Uterus (tissue), 4 donors: ENCODE measurements around the gene PCDHGA1. TPM values are rescaled to one million over a fixed set of nuclear protein-coding genes. Genes with fewer than 3 reads are reported as not detected.
A peak's percentile ranks its signal among the peaks of the same experiment; 100 is the strongest.

Experiments used
- DNase-seq, 2 donors: peaks; one replicate each; pipeline ENCODE4 v3.0.0-alpha.2; 2019 to 2020
- H3K27ac ChIP-seq, 2 donors: fragments of 200-600 bp; sonication (generic); 1 replicate in 1 of 2; 2 replicates in 1 of 2; pipeline ENCODE4 v1.5.1; 2016 to 2018
- H3K27me3 ChIP-seq, 2 donors: fragments of 200-600 bp; sonication (generic); one replicate each; pipeline ENCODE4 v1.5.1; 2018 to 2019; ENCODE audit warnings: control low read depth in 1 of 2
- H3K36me3 ChIP-seq, 2 donors: fragments of 200-600 bp; sonication (generic); one replicate each; pipeline ENCODE4 v1.5.1; 2019; ENCODE audit warnings: control low read depth in 1 of 2
- H3K4me1 ChIP-seq, 2 donors: fragments of 200-600 bp; sonication (generic); one replicate each; pipeline ENCODE4 v1.5.1; 2018 to 2019; ENCODE audit warnings: control low read depth in 1 of 2
- H3K4me3 ChIP-seq, 2 donors: fragments of 200-600 bp; sonication (generic); 1 replicate in 1 of 2; 2 replicates in 1 of 2; pipeline ENCODE4 v1.5.1; 2018 to 2019; ENCODE audit warnings: mild to moderate bottlenecking in 1 of 2
- H3K9me3 ChIP-seq, 2 donors: fragments of 200-600 bp; sonication (generic); one replicate each; pipeline ENCODE4 v1.5.1; 2019; ENCODE audit warnings: control low read depth in 1 of 2
- CTCF ChIP-seq, 4 experiments: fragments of 200-600 bp in 2 of 4; fragments of 450-650 bp in 2 of 4; sonication (generic) in 2 of 4; IDR thresholded peaks; one replicate each; pipeline ENCODE4 v1.5.1; 2016 to 2019; ENCODE audit warnings: antibody characterized with exemption in 4 of 4, mild to moderate bottlenecking in 2 of 4, moderate library complexity in 1 of 4
- POLR2A ChIP-seq, 2 donors: fragments of 450-650 bp; IDR thresholded peaks; one replicate each; pipeline ENCODE4 v1.6.1; 2016; ENCODE audit warnings: antibody characterized with exemption in 2 of 2, mild to moderate bottlenecking in 1 of 2, moderate library complexity in 1 of 2
- intact Hi-C: fragments of 100-400 bp; cut with DNase I; formaldehyde crosslinking; loops from one replicate; pipeline ENCODE4 v1.15.1; 2023; ENCODE audit warnings: low total_unique reads
- total RNA-seq, 4 donors: library from RNA; depleted of rRNA in 3 of 4; stranded (reverse); fragments of >200 nt in 3 of 4; gene quantifications; one replicate each; pipeline versions ENCODE4 v1.1.0 to v1.2.4, GENCODE V29; 2014 to 2023
- donor health status: DM: yes; HTN: yes; CAD: no.

Gene PCDHGA1
- total RNA-seq, 4 donors from 2014 or later: under 0.01 to 3.3 (median 1.5) TPM

GRCh38 chr5:141560151-141560550 is 229.8 kb downstream of the PCDHGA1 start:
- H3K4me3 ChIP-seq: no peak overlapping the region

GRCh38 chr5:141560725-141561483 is 230.6 kb downstream of the PCDHGA1 start:
- peak; percentile 34 to 79 for TF ChIP-seq POLR2A (IDR thresholded peaks at IDR 0.05)
- peak; percentile 92 to 98 (median 94) for TF ChIP-seq CTCF (IDR thresholded peaks at IDR 0.05)
- Histone ChIP-seq H3K36me3 (no peaks in the 10 kb centered on the region), H3K27ac (peak overlapping the region; percentile 86 to 96), H3K9me3 (peaks cover 0 to 5% of the 10 kb centered on the region in 2 donors), H3K4me1 (peaks cover 0 to 11% of the 10 kb centered on the region in 2 donors), H3K4me3 (no peak overlapping the region), H3K27me3 (no peaks in the 10 kb centered on the region)
- intact Hi-C loops: no loop called here
- peak; percentile 89 to 96 for DNase-seq

More at GRCh38 chr5:141560151-141560550, 229.8 kb downstream of the PCDHGA1 start:
- TF ChIP-seq CTCF (IDR thresholded peaks at IDR 0.05): no peak
- no peak for TF ChIP-seq POLR2A (IDR thresholded peaks at IDR 0.05)
- DNase-seq: peak in 1 of 2 donors; percentile 23
- Histone ChIP-seq H3K9me3 (peaks cover 0 to 5% of the 10 kb centered on the region in 2 donors), H3K27ac (peak overlapping the region; percentile 86 to 96), H3K36me3 (no peaks in the 10 kb centered on the region), H3K4me1 (peaks cover 0 to 11% of the 10 kb centered on the region in 2 donors), H3K27me3 (no peaks in the 10 kb centered on the region)
- intact Hi-C loops: no loop called here

Other genes with a start within 250 kb of the PCDHGA1 start
- 1 to 10 TPM in 3 of 4 donors, not detected in 1; 2.3 to 8.4 (median 4.9) TPM for gene PCDHB2, start 235.9 kb upstream of the PCDHGA1 start, total RNA-seq
- 1 to 10 TPM; 1.0 to 6.9 (median 2.8) TPM for gene PCDHB3, start 230.0 kb upstream of the PCDHGA1 start, total RNA-seq
- gene PCDHB4, start 208.7 kb upstream of the PCDHGA1 start, total RNA-seq: 10 to 100 TPM in 1 of 4 donors, 1 to 10 TPM in 2, under 1 TPM in 1; 0.59 to 10.5 (median 6.0) TPM
- 10 to 100 TPM in 3 of 4 donors, 1 to 10 TPM in 1; 1.2 to 16.4 (median 12.6) TPM for gene PCDHB5, start 195.3 kb upstream of the PCDHGA1 start, total RNA-seq
- gene PCDHB6, start 180.5 kb upstream of the PCDHGA1 start, total RNA-seq: 1 to 10 TPM in 3 of 4 donors, under 1 TPM in 1; 0.51 to 4.2 (median 1.7) TPM
- gene PCDHB7, start 157.9 kb upstream of the PCDHGA1 start, total RNA-seq: 1 to 10 TPM in 3 of 4 donors, under 1 TPM in 1; 0.51 to 8.0 (median 5.7) TPM
- 1 to 10 TPM in 2 of 4 donors, under 1 TPM in 2; under 0.01 to 5.4 (median 2.1) TPM for gene PCDHB8, start 152.7 kb upstream of the PCDHGA1 start, total RNA-seq
- gene PCDHB16, start 148.1 kb upstream of the PCDHGA1 start, total RNA-seq: 10 to 100 TPM in 1 of 4 donors, 1 to 10 TPM in 3; 3.8 to 10.2 (median 5.0) TPM
- gene PCDHB9, start 143.4 kb upstream of the PCDHGA1 start, total RNA-seq: 1 to 10 TPM; 1.8 to 5.5 (median 4.8) TPM
- 1 to 10 TPM; 2.6 to 8.3 (median 4.7) TPM for gene PCDHB10, start 138.2 kb upstream of the PCDHGA1 start, total RNA-seq
- 1 to 10 TPM; 2.4 to 9.8 (median 6.9) TPM for gene PCDHB11, start 130.9 kb upstream of the PCDHGA1 start, total RNA-seq
- 10 to 100 TPM in 1 of 4 donors, 1 to 10 TPM in 2, under 1 TPM in 1; 0.88 to 20.5 (median 9.1) TPM for gene PCDHB12, start 121.8 kb upstream of the PCDHGA1 start, total RNA-seq
- gene PCDHB13, start 116.6 kb upstream of the PCDHGA1 start, total RNA-seq: 10 to 100 TPM in 1 of 4 donors, 1 to 10 TPM in 3; 6.2 to 26.1 (median 8.5) TPM
- gene PCDHB14, start 107.2 kb upstream of the PCDHGA1 start, total RNA-seq: 10 to 100 TPM in 2 of 4 donors, 1 to 10 TPM in 2; 3.6 to 14.7 (median 9.3) TPM
- gene PCDHB15, start 85.1 kb upstream of the PCDHGA1 start, total RNA-seq: 10 to 100 TPM in 3 of 4 donors, 1 to 10 TPM in 1; 5.0 to 17.8 (median 12.1) TPM
- 1 to 10 TPM in 2 of 4 donors, under 1 TPM in 1, not detected in 1; 0.28 to 2.4 (median 2.3) TPM for gene SLC25A2, start 26.5 kb upstream of the PCDHGA1 start, total RNA-seq
- gene TAF7, start 9.7 kb upstream of the PCDHGA1 start, total RNA-seq: 100 to 1,000 TPM in 2 of 4 donors, 10 to 100 TPM in 2; 76.1 to 121 (median 98.0) TPM
- 10 to 100 TPM in 2 of 4 donors, 1 to 10 TPM in 2; 3.2 to 11.6 (median 9.3) TPM for gene PCDHGA2, start 8.2 kb downstream of the PCDHGA1 start, total RNA-seq
- 1 to 10 TPM in 3 of 4 donors, under 1 TPM in 1; 0.51 to 8.2 (median 5.6) TPM for gene PCDHGA3, start 13.3 kb downstream of the PCDHGA1 start, total RNA-seq
- gene PCDHGB1, start 19.6 kb downstream of the PCDHGA1 start, total RNA-seq: 1 to 10 TPM in 3 of 4 donors, not detected in 1; 4.4 to 7.4 (median 6.9) TPM
- gene PCDHGA4, start 24.5 kb downstream of the PCDHGA1 start, total RNA-seq: 10 to 100 TPM in 1 of 4 donors, 1 to 10 TPM in 2, under 1 TPM in 1; 0.59 to 16.1 (median 8.7) TPM
- gene PCDHGB2, start 29.5 kb downstream of the PCDHGA1 start, total RNA-seq: 10 to 100 TPM in 2 of 4 donors, 1 to 10 TPM in 1, under 1 TPM in 1; 0.59 to 17.9 (median 8.7) TPM
- gene PCDHGA5, start 33.6 kb downstream of the PCDHGA1 start, total RNA-seq: 10 to 100 TPM in 3 of 4 donors, 1 to 10 TPM in 1; 1.8 to 11.5 (median 11.2) TPM
- gene PCDHGB3, start 39.7 kb downstream of the PCDHGA1 start, total RNA-seq: 10 to 100 TPM in 2 of 4 donors, 1 to 10 TPM in 1, under 1 TPM in 1; 0.59 to 14.1 (median 8.1) TPM
- gene PCDHGA6, start 43.4 kb downstream of the PCDHGA1 start, total RNA-seq: 10 to 100 TPM in 3 of 4 donors, 1 to 10 TPM in 1; 4.4 to 16.6 (median 14.3) TPM
- 10 to 100 TPM in 3 of 4 donors, 1 to 10 TPM in 1; 10.0 to 14.1 (median 11.8) TPM for gene PCDHGA7, start 52.2 kb downstream of the PCDHGA1 start, total RNA-seq
- gene PCDHGB4, start 57.2 kb downstream of the PCDHGA1 start, total RNA-seq: 10 to 100 TPM in 3 of 4 donors, 1 to 10 TPM in 1; 8.2 to 17.1 (median 14.9) TPM
- 1 to 10 TPM in 3 of 4 donors, under 1 TPM in 1; 0.59 to 9.0 (median 5.1) TPM for gene PCDHGA8, start 62.1 kb downstream of the PCDHGA1 start, total RNA-seq
- 10 to 100 TPM in 3 of 4 donors, 1 to 10 TPM in 1; 10.0 to 33.6 (median 20.6) TPM for gene PCDHGB5, start 67.4 kb downstream of the PCDHGA1 start, total RNA-seq
- 10 to 100 TPM; 11.8 to 18.7 (median 16.7) TPM for gene PCDHGA9, start 72.3 kb downstream of the PCDHGA1 start, total RNA-seq
- gene PCDHGB6, start 77.5 kb downstream of the PCDHGA1 start, total RNA-seq: 10 to 100 TPM in 2 of 4 donors, 1 to 10 TPM in 2; 3.1 to 21.1 (median 11.5) TPM
- 10 to 100 TPM in 1 of 4 donors, 1 to 10 TPM in 3; 2.4 to 11.2 (median 6.6) TPM for gene PCDHGA10, start 82.5 kb downstream of the PCDHGA1 start, total RNA-seq
- 10 to 100 TPM in 3 of 4 donors, 1 to 10 TPM in 1; 7.1 to 27.6 (median 18.1) TPM for gene PCDHGB7, start 87.2 kb downstream of the PCDHGA1 start, total RNA-seq
- gene PCDHGA11, start 90.5 kb downstream of the PCDHGA1 start, total RNA-seq: 10 to 100 TPM in 3 of 4 donors, 1 to 10 TPM in 1; 9.4 to 13.2 (median 12.0) TPM
- gene PCDHGA12, start 100.0 kb downstream of the PCDHGA1 start, total RNA-seq: 10 to 100 TPM in 3 of 4 donors, 1 to 10 TPM in 1; 2.9 to 22.0 (median 14.5) TPM
- 100 to 1,000 TPM in 3 of 4 donors, 10 to 100 TPM in 1; 25.9 to 146 (median 123) TPM for gene PCDHGC3, start 145.5 kb downstream of the PCDHGA1 start, total RNA-seq
- 1 to 10 TPM; 2.9 to 8.0 (median 6.7) TPM for gene PCDHGC4, start 154.5 kb downstream of the PCDHGA1 start, total RNA-seq
- 1 to 10 TPM in 3 of 4 donors, under 1 TPM in 1; under 0.01 to 7.5 (median 3.4) TPM for gene PCDHGC5, start 158.6 kb downstream of the PCDHGA1 start, total RNA-seq